Fibroblast of lung (primary cell): ENCODE results near the gene PGLYRP4. TPM values are rescaled to one million over a fixed set of nuclear protein-coding genes. Genes with fewer than 3 reads are reported as not detected.

Experiments used
- DNase-seq, 2 donors: peaks; one replicate each; pipeline versions ENCODE4 v3.0.0 to v3.0.0-alpha.2; 2010; ENCODE audit warnings: low read depth in 2 of 2
- H2AFZ ChIP-seq: 2 replicates; pipeline ENCODE4 v1.5.1; 2012; ENCODE audit warnings: low read length, control low read depth, inconsistent platforms
- H3K27ac ChIP-seq: 2 replicates; pipeline ENCODE4 v1.5.1; 2011; ENCODE audit warnings: low read length, control low read depth; ENCODE audit not compliant: insufficient read depth
- H3K27me3 ChIP-seq: 2 replicates; pipeline ENCODE4 v1.5.1; 2011; ENCODE audit warnings: mild to moderate bottlenecking, low read length; ENCODE audit not compliant: control insufficient read depth, insufficient read depth
- H3K36me3 ChIP-seq: 2 replicates; pipeline ENCODE4 v1.5.1; 2011; ENCODE audit warnings: low read length; ENCODE audit not compliant: control insufficient read depth, insufficient read depth
- H3K4me1 ChIP-seq: 2 replicates; pipeline ENCODE4 v1.5.1; 2011; ENCODE audit warnings: low read length; ENCODE audit not compliant: control insufficient read depth, insufficient read depth; ENCODE audit errors: extremely low read depth
- H3K4me2 ChIP-seq: 2 replicates; pipeline ENCODE4 v1.5.1; 2011; ENCODE audit warnings: low read length, control low read depth; ENCODE audit not compliant: insufficient read depth; ENCODE audit errors: extremely low read depth
- H3K4me3 ChIP-seq, 4 experiments: fragments of 200-600 bp in 1 of 4; sonication (generic) in 1 of 4; replicated peaks in 1 of 4; 2 replicates each; pipeline ENCODE4 v1.5.1; 2011 to 2016; ENCODE audit warnings: low read length in 4 of 4, low read depth in 3 of 4, mild to moderate bottlenecking in 3 of 4, control low read depth in 2 of 4, inconsistent platforms in 1 of 4, mixed read lengths in 1 of 4; ENCODE audit not compliant: insufficient read depth in 1 of 4; ENCODE audit errors: control extremely low read depth in 1 of 4
- H3K79me2 ChIP-seq: 2 replicates; pipeline ENCODE4 v1.5.1; 2012; ENCODE audit warnings: mild to moderate bottlenecking, low read length, inconsistent platforms; ENCODE audit not compliant: control insufficient read depth, insufficient read depth
- H3K9ac ChIP-seq: 2 replicates; pipeline ENCODE4 v1.5.1; 2011; ENCODE audit warnings: mild to moderate bottlenecking, low read length, control low read depth; ENCODE audit not compliant: insufficient read depth
- H3K9me3 ChIP-seq: 2 replicates; pipeline ENCODE4 v1.5.1; 2012; ENCODE audit warnings: low read depth, low read length; ENCODE audit not compliant: control insufficient read depth, insufficient read depth
- H4K20me1 ChIP-seq: 2 replicates; pipeline ENCODE4 v1.5.1; 2011; ENCODE audit warnings: low read length; ENCODE audit not compliant: control insufficient read depth, insufficient read depth; ENCODE audit errors: extremely low read depth
- CTCF ChIP-seq, 2 donors: IDR thresholded peaks in 1 of 2; conservative IDR thresholded peaks in 1 of 2; 1 replicate in 1 of 2; 2 replicates in 1 of 2; pipeline ENCODE4 v1.5.1; 2011 to 2012; ENCODE audit warnings: low read length in 2 of 2, control low read depth in 1 of 2, inconsistent platforms in 1 of 2, low read depth in 1 of 2, mild to moderate bottlenecking in 1 of 2
- EZH2 ChIP-seq: IDR thresholded peaks from 2 replicates; pipeline ENCODE4 v1.5.1; 2012; ENCODE audit warnings: low read length, control low read depth, mild to moderate bottlenecking; ENCODE audit errors: missing control alignments
- polyA plus RNA-seq, 2 donors: library from polyadenylated mRNA; depleted of rRNA in 1 of 2; stranded (reverse) in 1 of 2; unstranded in 1 of 2; fragments of >200 nt; gene quantifications; 2 replicates each; pipeline ENCODE4 v1.2.1, GENCODE V29; 2011 to 2012; ENCODE audit warnings: missing spikeins in 1 of 2
- total RNA-seq: library from RNA; depleted of rRNA; stranded (reverse); fragments of >200 nt; gene quantifications from 2 replicates; pipeline ENCODE4 v1.2.1, GENCODE V29; 2014

Gene PGLYRP4
- total and polyA plus RNA-seq, 2 donors (not counting 1 experiment from before 2014, with no cell fraction given): not detected

- Histone ChIP-seq H3K4me2 (no peak overlapping the region), H4K20me1 (no peaks in the 10 kb centered on the region), H3K27ac (no peak overlapping the region), H2AFZ (no peak overlapping the region), H3K36me3 (no peaks in the 10 kb centered on the region), H3K9me3 (no peaks in the 10 kb centered on the region), H3K4me3 (no peak overlapping the region), H3K27me3 (peaks cover 2% of the 10 kb centered on the region), H3K79me2 (no peaks in the 10 kb centered on the region), H3K9ac (no peak overlapping the region), H3K4me1 (no peaks in the 10 kb centered on the region)
- no peak for DNase-seq
- TF ChIP-seq CTCF (conservative IDR thresholded peaks at IDR 0.05 in 1 of 2, IDR thresholded peaks at IDR 0.05 in 1 of 2; ENCODE audit: low read depth in 1 of 2, low read length in 2 of 2) (no peak), EZH2 (no peak)
These were observed 42.1 kb downstream of the PGLYRP4 start for GRCh38 chr1:153306303-153307220.

- no peak overlapping the region for H3K9ac ChIP-seq
- no peak for TF ChIP-seq CTCF (conservative IDR thresholded peaks at IDR 0.05 in 1 of 2, IDR thresholded peaks at IDR 0.05 in 1 of 2; ENCODE audit: low read depth in 1 of 2, low read length in 2 of 2)
- TF ChIP-seq EZH2: no peak
- no peaks in the 10 kb centered on the region for H3K9me3 ChIP-seq
- no peak overlapping the region for H2AFZ ChIP-seq
- H3K4me1 ChIP-seq: no peaks in the 10 kb centered on the region
- no peak overlapping the region for H3K27ac ChIP-seq
- H3K36me3 ChIP-seq: no peaks in the 10 kb centered on the region
- H3K27me3 ChIP-seq: peaks cover 2% of the 10 kb centered on the region
- no peaks in the 10 kb centered on the region for H4K20me1 ChIP-seq
- no peak overlapping the region for H3K4me2 ChIP-seq
- H3K79me2 ChIP-seq: no peaks in the 10 kb centered on the region
- no peak overlapping the region for H3K4me3 ChIP-seq
- no peak for DNase-seq
These were observed 43.0 kb downstream of the PGLYRP4 start for GRCh38 chr1:153305682-153306081.

- Histone ChIP-seq H3K9ac (no peak overlapping the region), H2AFZ (no peak overlapping the region), H3K79me2 (no peaks in the 10 kb centered on the region), H4K20me1 (no peaks in the 10 kb centered on the region), H3K4me2 (no peak overlapping the region), H3K4me1 (no peaks in the 10 kb centered on the region), H3K27me3 (peaks cover 2% of the 10 kb centered on the region), H3K9me3 (no peaks in the 10 kb centered on the region), H3K36me3 (no peaks in the 10 kb centered on the region), H3K4me3 (no peak overlapping the region), H3K27ac (no peak overlapping the region)
- TF ChIP-seq EZH2 (no peak), CTCF (conservative IDR thresholded peaks at IDR 0.05 in 1 of 2, IDR thresholded peaks at IDR 0.05 in 1 of 2; ENCODE audit: low read depth in 1 of 2, low read length in 2 of 2) (no peak)
- no peak for DNase-seq
These were observed 46.3 kb downstream of the PGLYRP4 start for GRCh38 chr1:153302308-153302707.
